WTC11 (cell line): ENCODE measurements around the gene TNNC2. TPM values are rescaled to one million over a fixed set of nuclear protein-coding genes. Genes with fewer than 3 reads are reported as not detected.

Experiments
- ATAC-seq: fragments of 200-7000 bp; cut with Tn5 transposase; 2 replicates; pipeline ENCODE4 v1.10.0; 2021; ENCODE audit warnings: mild to moderate bottlenecking, moderate library complexity
- CTCF ChIA-PET: fragments of 300-600 bp; sonication (Branson Sonifier 250); formaldehyde crosslinking; loops from one replicate; lab custom pipeline; 2021; ENCODE audit warnings: antibody characterized with exemption; lab: Charles Lee
- POLR2A ChIA-PET: fragments of 350-600 bp; sonication (Branson Sonifier 250); formaldehyde crosslinking; loops from one replicate; lab custom pipeline; 2021; ENCODE audit warnings: antibody characterized with exemption; lab: Charles Lee
- DNase-seq: peaks from one replicate; pipeline ENCODE4 v3.0.0; 2021; ENCODE audit warnings: low spot score
- H3K27ac Mint-ChIP-seq: 2 replicates; pipeline ENCODE4 v1.8.0; 2021; ENCODE audit warnings: mixed read lengths
- H3K27me3 Mint-ChIP-seq: 2 replicates; pipeline ENCODE4 v1.8.0; 2021; ENCODE audit warnings: low read depth, mild to moderate bottlenecking, moderate library complexity, mixed read lengths
- H3K36me3 Mint-ChIP-seq: 2 replicates; pipeline ENCODE4 v1.8.0; 2021; ENCODE audit warnings: mixed read lengths
- H3K4me1 Mint-ChIP-seq: 2 replicates; pipeline ENCODE4 v1.8.0; 2022; ENCODE audit warnings: mixed read lengths
- H3K4me3 Mint-ChIP-seq: 2 replicates; pipeline ENCODE4 v1.8.0; 2021; ENCODE audit warnings: mild to moderate bottlenecking, moderate library complexity, mixed read lengths
- H3K9me3 Mint-ChIP-seq: 2 replicates; pipeline ENCODE4 v1.8.0; 2021; ENCODE audit warnings: mixed read lengths
- ATF1 ChIP-seq: sonication (generic); formaldehyde crosslinking; IDR thresholded peaks from 2 replicates; pipeline ENCODE4 v1.8.1; 2023; ENCODE audit warnings: mild to moderate bottlenecking, moderate library complexity, missing genetic modification reagents
- ATF6 ChIP-seq: sonication (generic); formaldehyde crosslinking; IDR thresholded peaks from 2 replicates; pipeline ENCODE4 v1.8.1; 2023; ENCODE audit warnings: mild to moderate bottlenecking, missing genetic modification reagents
- CBFB ChIP-seq: sonication (generic); formaldehyde crosslinking; IDR thresholded peaks from 2 replicates; pipeline ENCODE4 v1.8.1; 2022; ENCODE audit warnings: mild to moderate bottlenecking, low read depth, missing genetic modification reagents
- CDX4 ChIP-seq: fragments of 250-450 bp; sonication (Bioruptor Pico); IDR thresholded peaks from 2 replicates; pipeline ENCODE4 v1.9.0; 2021; ENCODE audit warnings: moderate library complexity, mild to moderate bottlenecking, inconsistent platforms, borderline replicate concordance
- CREB1 ChIP-seq: sonication (generic); formaldehyde crosslinking; IDR thresholded peaks from 2 replicates; pipeline ENCODE4 v1.8.0; 2023; ENCODE audit warnings: mild to moderate bottlenecking, missing genetic modification reagents
- EMX1 ChIP-seq: fragments of 250-450 bp; sonication (Bioruptor Pico); IDR thresholded peaks from 2 replicates; pipeline ENCODE4 v1.8.0; 2021; ENCODE audit warnings: mild to moderate bottlenecking
- IRF2 ChIP-seq: sonication (generic); formaldehyde crosslinking; IDR thresholded peaks from 2 replicates; pipeline ENCODE4 v1.8.0; 2022; ENCODE audit warnings: low read depth, missing genetic modification reagents, borderline replicate concordance
- PRDM15 ChIP-seq: sonication (generic); formaldehyde crosslinking; IDR thresholded peaks from 2 replicates; pipeline ENCODE4 v1.8.0; 2022; ENCODE audit warnings: missing genetic modification reagents
- STAT6 ChIP-seq: sonication (generic); formaldehyde crosslinking; conservative IDR thresholded peaks from 2 replicates; pipeline ENCODE4 v1.8.1; 2023; ENCODE audit warnings: mild to moderate bottlenecking, low read depth, missing genetic modification reagents, moderate library complexity
- ZBTB21 ChIP-seq: sonication (generic); formaldehyde crosslinking; IDR thresholded peaks from 2 replicates; pipeline ENCODE4 v1.8.1; 2023; ENCODE audit warnings: mild to moderate bottlenecking, missing genetic modification reagents, borderline replicate concordance
- ZNF263 ChIP-seq: sonication (generic); formaldehyde crosslinking; IDR thresholded peaks from 2 replicates; pipeline ENCODE4 v1.8.1; 2022; ENCODE audit warnings: low read depth, mild to moderate bottlenecking, moderate library complexity, missing genetic modification reagents
- ZNF532 ChIP-seq: fragments of 250-450 bp; sonication (Bioruptor Pico); IDR thresholded peaks from 2 replicates; pipeline ENCODE4 v1.9.0; 2021; ENCODE audit warnings: mild to moderate bottlenecking, borderline replicate concordance
- ZNF671 ChIP-seq: fragments of 250-450 bp; sonication (Bioruptor Pico); IDR thresholded peaks from 2 replicates; pipeline ENCODE4 v1.8.0; 2021; ENCODE audit warnings: mild to moderate bottlenecking
- total RNA-seq: library from RNA; stranded (reverse); gene quantifications from 3 replicates; pipeline ENCODE4 v1.2.3, GENCODE V29; 2021

The TNNC2 gene
- total RNA-seq, 1 experiment from 2014 or later: 3.0 TPM

- no peak for TF ChIP-seq ATF1 (CRISPR knock-in tag)
Measured at GRCh38 chr20:45850926-45851325, 23.8 kb upstream of the TNNC2 start (continued).

- peak overlapping the region; percentile 84; the same call in 1 of the 2 replicates for H3K27ac Mint-ChIP-seq
- H3K27me3 Mint-ChIP-seq: no peaks in the 10 kb centered on the region
- CTCF ChIA-PET: no interaction called here
- no peaks in the 10 kb centered on the region for H3K9me3 Mint-ChIP-seq
- POLR2A ChIA-PET: no interaction called here
- no peak for DNase-seq
- H3K4me1 Mint-ChIP-seq: peaks cover 40% of the 10 kb centered on the region
- no peak overlapping the region for H3K4me3 Mint-ChIP-seq
- H3K36me3 Mint-ChIP-seq: peaks cover 31% of the 10 kb centered on the region; the same call in 1 of the 2 replicates
- no peak for TF ChIP-seq CREB1
- TF ChIP-seq ATF6 (CRISPR knock-in tag): no peak
- no peak for ATAC-seq
Measured at GRCh38 chr20:45850238-45850637, 23.1 kb upstream of the TNNC2 start.

DNA sequence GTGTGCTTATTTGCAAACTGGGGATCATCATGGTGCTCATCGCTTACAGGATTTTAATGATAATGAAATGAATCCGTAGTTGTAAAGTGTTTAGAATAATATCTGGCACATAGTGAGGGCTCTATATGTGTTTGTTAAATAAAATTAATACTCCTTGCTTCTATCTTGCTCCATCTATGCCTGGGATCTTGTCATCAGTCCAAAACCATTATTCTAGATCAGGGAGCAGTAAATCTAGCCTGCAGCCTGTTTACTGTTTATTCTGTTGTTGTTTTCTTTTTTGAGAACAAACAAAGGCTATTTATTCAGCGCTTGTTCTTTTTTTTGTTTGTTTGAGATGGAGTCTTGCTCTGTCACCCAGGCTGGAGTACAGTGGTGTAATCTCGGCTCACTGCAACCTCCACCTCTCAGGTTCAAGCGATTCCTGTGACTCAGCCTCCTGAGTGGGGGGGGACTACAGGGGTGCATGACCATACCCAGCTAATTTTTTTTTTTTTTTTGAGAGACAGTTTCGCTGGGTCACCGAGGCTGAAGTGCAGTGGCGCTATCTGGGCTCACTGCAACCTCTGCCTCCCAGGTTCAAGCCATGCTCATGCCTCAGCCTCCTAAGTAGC is 22.0 kb upstream of the TNNC2 start:
- Mint-ChIP-seq H3K9me3 (no peaks in the 10 kb centered on the region), H3K27me3 (no peaks in the 10 kb centered on the region), H3K4me3 (no peak overlapping the region), H3K4me1 (peaks cover 28% of the 10 kb centered on the region), H3K36me3 (peaks cover 32% of the 10 kb centered on the region), H3K27ac (peak overlapping the region; percentile 69; the same call in 1 of the 2 replicates)
- CTCF ChIA-PET: interaction anchor here (2.0 kb wide), 1 partner anchor 41 kb away, joined by 4 read pairs; no protein-coding TSS in a partner anchor
- DNase-seq: no peak
- no peak for TF ChIP-seq ZBTB21 (CRISPR knock-in tag)
- no peak for TF ChIP-seq CBFB (CRISPR knock-in tag)
- TF ChIP-seq EMX1: no peak
- no peak for TF ChIP-seq CDX4 (CRISPR knock-in tag)
- TF ChIP-seq STAT6 (CRISPR knock-in tag): no peak
- no peak for TF ChIP-seq PRDM15 (CRISPR knock-in tag)
- TF ChIP-seq IRF2: no peak
- TF ChIP-seq ZNF532 (CRISPR knock-in tag): no peak
- TF ChIP-seq ZNF263: no peak
- no peak for TF ChIP-seq ZNF671 (CRISPR knock-in tag)
- ATAC-seq: no peak
- POLR2A ChIA-PET: interaction anchor here (0.7 kb wide), 1 partner anchor 18 kb away, joined by 7 read pairs; no protein-coding TSS in a partner anchor
